H1 (cell line): ENCODE measurements around the gene MEX3D. TPM values are rescaled to one million over a fixed set of nuclear protein-coding genes. Genes with fewer than 3 reads are reported as not detected.

Experiments used
- BACH1 ChIP-seq: IDR thresholded peaks from 2 replicates; pipeline ENCODE4 v1.6.1; 2012; ENCODE audit warnings: low read length, improper control_type of control experiment
- CEBPB ChIP-seq: IDR thresholded peaks from 2 replicates; pipeline ENCODE4 v1.6.1; 2012; ENCODE audit warnings: low read depth, low read length
- EP300 ChIP-seq, 2 experiments: IDR thresholded peaks; 1 replicate in 1 of 2; 2 replicates in 1 of 2; pipeline ENCODE4 v1.6.1; 2011 to 2012; ENCODE audit warnings: low read depth in 2 of 2, low read length in 2 of 2, mild to moderate bottlenecking in 2 of 2, borderline replicate concordance in 1 of 2, inconsistent platforms in 1 of 2, moderate library complexity in 1 of 2
- HDAC6 ChIP-seq: IDR thresholded peaks from one replicate; pipeline ENCODE4 v1.7.1; 2012; ENCODE audit warnings: low read depth, mild to moderate bottlenecking, inconsistent platforms, low read length, moderate library complexity
- SRF ChIP-seq: IDR thresholded peaks from 2 replicates; pipeline ENCODE4 v1.6.1; 2011; ENCODE audit warnings: mild to moderate bottlenecking, low read depth, low read length, moderate library complexity
- TEAD4 ChIP-seq: IDR thresholded peaks from 2 replicates; pipeline ENCODE4 v1.6.1; 2012; ENCODE audit warnings: low read depth, low read length, inconsistent platforms, mixed read lengths
- polyA plus RNA-seq, 7 experiments: library from polyadenylated mRNA; depleted of rRNA in 3 of 7; stranded (reverse) in 5 of 7; unstranded in 2 of 7; fragments of >200 nt in 5 of 7; fragments of 200-250 nt in 2 of 7; gene quantifications; 1 replicate in 5 of 7; 2 replicates in 1 of 7; 4 replicates in 1 of 7; pipeline versions ENCODE4 v1.2.1 to v1.2.3, GENCODE V29; 2011 to 2013; ENCODE audit warnings: missing spikeins in 2 of 7, mixed read lengths in 2 of 7
- total RNA-seq: library from RNA; stranded (reverse); fragmentation: NEBNext Ultra II Directional; extraction: Animal tissue kit (Norgen Biotek cat#: 25700); gene quantifications from 2 replicates; pipeline ENCODE4 v1.2.1, GENCODE V29; 2021
- TF ChIP-seq, protein P1 (sequence below): IDR thresholded peaks from 2 replicates; pipeline ENCODE4 v1.6.1; 2011; ENCODE audit warnings: low read depth, mild to moderate bottlenecking, low read length; ENCODE audit not compliant: insufficient read depth

The MEX3D gene
- total and polyA plus RNA-seq, 2 of the 8 experiments (the other 6 are each of a cell fraction or from before 2014, with no cell fraction given), result 20.8 to 78.8 TPM

DNA sequence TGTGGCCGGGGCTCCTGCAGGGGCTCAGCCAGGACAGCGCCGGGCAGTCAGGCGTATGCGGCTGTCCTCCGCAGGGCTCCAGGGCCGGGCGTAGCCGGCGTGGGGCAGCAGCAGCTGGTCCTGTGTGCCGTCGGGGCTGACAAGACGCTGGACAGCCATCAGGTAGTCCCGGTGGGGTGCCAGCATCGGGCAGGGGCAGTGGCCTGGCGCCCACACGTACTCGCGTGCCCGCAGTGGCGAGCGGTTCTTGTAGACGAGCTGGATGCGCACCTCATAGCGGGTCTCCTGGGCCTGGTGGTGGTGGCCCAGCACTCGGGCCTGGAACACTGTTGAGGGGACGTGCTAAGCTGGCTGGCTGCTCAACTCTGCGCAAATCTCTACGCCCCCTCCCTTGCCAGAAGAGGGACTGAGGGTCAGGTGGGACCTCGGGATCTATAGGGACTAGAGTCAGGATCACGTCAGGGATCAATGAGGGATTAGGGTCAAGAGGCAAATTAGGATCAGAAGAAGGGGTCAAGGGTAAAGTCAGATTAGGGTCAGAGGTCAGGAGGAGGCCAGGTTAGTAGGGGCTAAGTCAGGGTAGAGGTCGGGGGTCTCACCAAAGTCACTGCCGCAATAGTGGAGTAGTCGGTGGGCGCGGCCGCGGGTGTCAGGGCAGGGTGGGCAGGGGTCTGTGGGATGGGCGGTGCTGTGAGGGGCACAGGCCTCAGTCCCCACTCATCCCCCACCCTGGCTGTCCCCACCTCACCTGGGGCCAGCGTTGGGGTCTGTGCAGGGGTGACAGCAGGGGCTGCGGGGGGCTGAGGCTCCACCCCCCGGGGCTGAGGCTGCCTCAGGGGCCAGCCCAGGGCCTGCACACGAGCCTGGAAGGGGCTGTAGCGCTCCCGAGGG lies 61.9 kb downstream of the MEX3D start (continued):
- TF ChIP-seq TEAD4, result no peak
- TF ChIP-seq HDAC6, result no peak
- TF ChIP-seq SRF, result no peak
- TF ChIP-seq, protein P1, sequence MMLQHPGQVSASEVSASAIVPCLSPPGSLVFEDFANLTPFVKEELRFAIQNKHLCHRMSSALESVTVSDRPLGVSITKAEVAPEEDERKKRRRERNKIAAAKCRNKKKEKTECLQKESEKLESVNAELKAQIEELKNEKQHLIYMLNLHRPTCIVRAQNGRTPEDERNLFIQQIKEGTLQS, result no peak
- TF ChIP-seq BACH1, result no peak
- no peak for TF ChIP-seq EP300 (IDR thresholded peaks at IDR 0.05; ENCODE audit: borderline replicate concordance in 1 of 2, low read depth in 2 of 2, low read length in 2 of 2)
- TF ChIP-seq CEBPB, result no peak
